ENCODE data around the gene SDK1. TPM values are rescaled to one million over a fixed set of nuclear protein-coding genes. Genes with fewer than 3 reads are reported as not detected.

SDK1 gene
- total RNA-seq, 3 donors from 2014 or later (not counting 1 experiment from before 2014, with no cell fraction given) = 0.05 to 0.11 TPM; not detected in 1

GRCh38 chr7:3923307-3923918 lies 622.4 kb downstream of the SDK1 start:
- no peaks in the 10 kb centered on the region for H3K36me3 Mint-ChIP-seq

DNA sequence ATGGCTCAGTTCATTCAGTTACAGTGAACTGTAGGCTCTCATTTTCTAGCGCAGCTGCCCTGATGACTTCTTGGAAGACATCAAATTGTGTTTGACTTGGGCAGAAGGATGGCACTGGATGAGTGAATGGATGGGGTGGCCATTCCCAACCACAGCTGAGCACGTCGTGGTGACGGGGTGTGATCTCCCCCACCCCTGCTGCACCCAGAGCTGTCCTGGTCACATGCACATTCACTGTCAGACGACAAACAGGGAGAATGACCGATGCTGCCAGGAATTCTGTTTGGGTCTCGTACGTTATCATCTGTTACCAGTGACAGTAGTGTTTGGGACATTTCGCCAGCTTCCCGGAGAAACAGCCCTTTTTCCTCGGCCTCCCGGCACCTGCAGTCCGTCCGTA lies 623.2 kb downstream of the SDK1 start:
- H3K4me3 ChIP-seq (ENCODE audit: low read length) = no peak overlapping the region
- ATAC-seq (no peak), DNase-seq (no peak)
- intact Hi-C loops (cut with micrococcal nuclease) = no loop called here
- Mint-ChIP-seq H3K4me3 (no peak overlapping the region), H3K27me3 (ENCODE audit: low read depth in 2 of 2) (peaks cover 13 to 16% of the 10 kb centered on the region in 2 donors), H3K4me1 (no peaks in the 10 kb centered on the region), H3K9me3 (no peaks in the 10 kb centered on the region), H3K27ac (no peak overlapping the region), H3K36me3 (no peaks in the 10 kb centered on the region)
- H3K27ac ChIP-seq (ENCODE audit: low read length) = no peak overlapping the region
- TF ChIP-seq, protein P1, sequence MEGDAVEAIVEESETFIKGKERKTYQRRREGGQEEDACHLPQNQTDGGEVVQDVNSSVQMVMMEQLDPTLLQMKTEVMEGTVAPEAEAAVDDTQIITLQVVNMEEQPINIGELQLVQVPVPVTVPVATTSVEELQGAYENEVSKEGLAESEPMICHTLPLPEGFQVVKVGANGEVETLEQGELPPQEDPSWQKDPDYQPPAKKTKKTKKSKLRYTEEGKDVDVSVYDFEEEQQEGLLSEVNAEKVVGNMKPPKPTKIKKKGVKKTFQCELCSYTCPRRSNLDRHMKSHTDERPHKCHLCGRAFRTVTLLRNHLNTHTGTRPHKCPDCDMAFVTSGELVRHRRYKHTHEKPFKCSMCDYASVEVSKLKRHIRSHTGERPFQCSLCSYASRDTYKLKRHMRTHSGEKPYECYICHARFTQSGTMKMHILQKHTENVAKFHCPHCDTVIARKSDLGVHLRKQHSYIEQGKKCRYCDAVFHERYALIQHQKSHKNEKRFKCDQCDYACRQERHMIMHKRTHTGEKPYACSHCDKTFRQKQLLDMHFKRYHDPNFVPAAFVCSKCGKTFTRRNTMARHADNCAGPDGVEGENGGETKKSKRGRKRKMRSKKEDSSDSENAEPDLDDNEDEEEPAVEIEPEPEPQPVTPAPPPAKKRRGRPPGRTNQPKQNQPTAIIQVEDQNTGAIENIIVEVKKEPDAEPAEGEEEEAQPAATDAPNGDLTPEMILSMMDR (IDR thresholded peaks at IDR 0.05) = no peak
- H3K4me1 ChIP-seq (ENCODE audit: control insufficient read depth, insufficient read depth, low read length) = no peaks in the 10 kb centered on the region
- no peaks in the 10 kb centered on the region for H3K9me3 ChIP-seq (ENCODE audit: control insufficient read depth, insufficient read depth, low read length)
- no peaks in the 10 kb centered on the region for H3K27me3 ChIP-seq (ENCODE audit: control insufficient read depth, insufficient read depth, low read length)
- no peaks in the 10 kb centered on the region for H3K36me3 ChIP-seq (ENCODE audit: control insufficient read depth, insufficient read depth, low read length)
- WGBS (ENCODE audit: insufficient coverage) = 89% methylated on average over 14 of the region's 14 CpGs

More at GRCh38 chr7:3923307-3923918, 622.4 kb downstream of the SDK1 start:
- no peak for ATAC-seq
- Mint-ChIP-seq H3K4me3 (no peak overlapping the region), H3K4me1 (peaks cover 0 to 4% of the 10 kb centered on the region in 2 donors), H3K27me3 (ENCODE audit: low read depth in 2 of 2) (peaks cover 13 to 14% of the 10 kb centered on the region in 2 donors), H3K27ac (no peak overlapping the region), H3K9me3 (no peaks in the 10 kb centered on the region)
- no peak for DNase-seq
- H3K36me3 ChIP-seq (ENCODE audit: control insufficient read depth, insufficient read depth, low read length) = no peaks in the 10 kb centered on the region
- H3K9me3 ChIP-seq (ENCODE audit: control insufficient read depth, insufficient read depth, low read length) = no peaks in the 10 kb centered on the region
- no peak overlapping the region for H3K4me3 ChIP-seq (ENCODE audit: low read length)
- intact Hi-C loops (cut with micrococcal nuclease) = no loop called here
- no peaks in the 10 kb centered on the region for H3K4me1 ChIP-seq (ENCODE audit: control insufficient read depth, insufficient read depth, low read length)
- no peak overlapping the region for H3K27ac ChIP-seq (ENCODE audit: low read length)
- WGBS (ENCODE audit: insufficient coverage) = 85% methylated on average over 10 of the region's 10 CpGs
- H3K27me3 ChIP-seq (ENCODE audit: control insufficient read depth, insufficient read depth, low read length) = no peaks in the 10 kb centered on the region
- TF ChIP-seq, protein P1 (IDR thresholded peaks at IDR 0.05) = no peak

GRCh38 chr7:3927446-3928110 lies 626.5 kb downstream of the SDK1 start:
- H3K27ac ChIP-seq (ENCODE audit: low read length) = no peak overlapping the region

More at GRCh38 chr7:3927446-3928110, 626.5 kb downstream of the SDK1 start:
- Histone ChIP-seq H3K27me3 (ENCODE audit: control insufficient read depth, insufficient read depth, low read length) (no peaks in the 10 kb centered on the region), H3K4me3 (ENCODE audit: low read length) (no peak overlapping the region), H3K9me3 (ENCODE audit: control insufficient read depth, insufficient read depth, low read length) (no peaks in the 10 kb centered on the region), H3K4me1 (ENCODE audit: control insufficient read depth, insufficient read depth, low read length) (no peaks in the 10 kb centered on the region), H3K36me3 (ENCODE audit: control insufficient read depth, insufficient read depth, low read length) (no peaks in the 10 kb centered on the region)
- 91% methylated on average over 6 of the region's 7 CpGs for WGBS (ENCODE audit: insufficient coverage)
- H3K4me3 Mint-ChIP-seq = no peak overlapping the region
- DNase-seq = no peak
- H3K36me3 Mint-ChIP-seq = no peaks in the 10 kb centered on the region
- H3K27me3 Mint-ChIP-seq (ENCODE audit: low read depth in 2 of 2) = peaks cover 9 to 44% of the 10 kb centered on the region in 2 donors
- no peak overlapping the region for H3K27ac Mint-ChIP-seq
- intact Hi-C loops (cut with micrococcal nuclease) = no loop called here
- H3K4me1 Mint-ChIP-seq = no peaks in the 10 kb centered on the region
- TF ChIP-seq, protein P1 (IDR thresholded peaks at IDR 0.05) = no peak
- no peaks in the 10 kb centered on the region for H3K9me3 Mint-ChIP-seq
- ATAC-seq = no peak
